ENCODE measurements around the gene EMX1.

The EMX1 gene

DNA sequence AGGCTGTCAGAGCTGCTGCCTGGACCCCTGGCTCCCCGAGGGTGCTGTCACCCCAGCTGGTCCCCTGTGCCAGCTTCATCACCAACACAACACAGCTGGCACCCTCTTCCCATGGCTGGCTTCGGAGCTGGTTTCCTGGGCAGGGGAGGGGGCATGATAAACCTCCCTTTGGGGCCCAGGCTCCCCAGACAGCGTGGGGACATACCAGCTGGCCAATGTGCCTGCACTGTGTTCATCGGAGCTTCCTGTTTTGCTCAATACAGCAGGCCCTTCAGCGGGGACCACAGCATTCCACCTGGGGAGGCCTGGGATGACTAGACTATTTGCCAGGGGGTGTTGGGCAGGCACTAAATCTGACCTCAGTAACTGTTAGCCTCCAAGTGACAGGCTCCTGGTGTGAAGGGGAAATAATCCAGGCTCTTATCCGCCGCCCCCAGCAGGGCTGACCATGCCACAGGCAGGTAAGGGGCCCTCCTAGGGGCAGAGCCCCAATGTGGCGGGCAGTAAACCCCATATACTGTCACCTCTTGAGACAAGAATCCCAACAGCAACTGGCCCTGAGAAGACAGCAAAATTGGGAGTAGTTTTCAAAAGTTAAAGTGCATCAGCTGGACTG is 44.6 kb downstream of the EMX1 start:
- DNase-seq (no peak), ATAC-seq (no peak)
- Mint-ChIP-seq H3K27ac (no peak overlapping the region), H3K9me3 (no peaks in the 10 kb centered on the region), H3K36me3 (ENCODE audit: low read depth) (no peaks in the 10 kb centered on the region), H3K27me3 (no peaks in the 10 kb centered on the region), H3K4me1 (no peaks in the 10 kb centered on the region), H3K4me3 (no peak overlapping the region)

DNA sequence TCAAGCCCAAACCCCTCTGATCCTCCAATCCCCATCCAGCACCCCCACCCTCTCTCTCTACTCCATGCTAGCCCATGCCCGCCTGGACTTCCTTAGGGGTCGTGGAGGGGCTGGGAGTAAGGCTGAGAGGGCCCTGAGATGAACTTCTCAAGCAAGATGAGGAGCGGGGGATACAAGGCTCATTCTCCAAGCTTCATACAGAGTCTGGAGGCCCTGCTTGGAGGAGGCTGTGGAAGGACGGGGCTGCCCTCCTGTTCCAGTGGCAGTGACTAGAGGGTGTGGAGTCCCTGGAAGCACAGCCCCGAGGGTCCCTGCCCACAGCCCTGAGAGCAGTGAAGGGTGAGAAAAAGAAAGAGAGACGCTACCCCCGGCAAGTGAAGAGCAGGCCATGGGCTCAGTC is 45.6 kb downstream of the EMX1 start:
- H3K9me3 Mint-ChIP-seq = no peaks in the 10 kb centered on the region
- H3K36me3 Mint-ChIP-seq (ENCODE audit: low read depth) = no peaks in the 10 kb centered on the region
- ATAC-seq = no peak

DNA sequence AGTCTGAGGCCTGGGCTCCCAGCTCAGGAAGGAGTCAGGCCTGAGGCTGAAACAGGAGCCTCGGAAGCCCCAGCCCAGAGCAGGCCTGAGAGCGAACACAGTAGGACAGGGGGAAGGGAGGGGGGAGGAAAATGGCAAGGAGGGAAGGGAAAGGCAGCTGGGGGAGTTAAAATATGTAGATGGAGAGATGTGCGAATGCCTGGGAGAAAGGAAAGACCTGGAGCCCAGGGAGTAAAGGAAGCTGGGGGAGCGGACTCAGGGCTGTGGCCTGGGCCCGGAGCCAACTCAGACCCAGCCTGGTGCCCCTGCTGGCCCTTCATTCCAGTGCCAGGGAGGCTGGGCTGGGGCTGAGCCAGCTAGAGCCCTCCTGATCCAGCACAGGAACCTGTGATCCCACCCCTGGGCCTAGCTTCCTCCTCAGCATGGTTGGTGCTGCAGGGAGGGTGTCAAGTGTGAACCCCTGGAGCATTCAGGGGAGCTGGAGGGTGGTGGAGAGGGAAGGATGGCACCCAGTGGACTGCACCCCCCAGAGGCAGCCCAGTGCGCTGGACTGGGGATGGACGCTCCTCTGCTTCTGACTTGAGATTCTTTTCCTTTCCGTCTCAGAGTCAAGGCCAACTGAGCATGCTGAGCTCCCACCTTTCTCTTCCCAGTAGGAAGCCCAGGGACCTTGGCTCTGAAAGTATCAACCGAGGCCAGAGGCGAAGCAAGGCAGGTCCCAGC is 46.3 kb downstream of the EMX1 start:
- no peaks in the 10 kb centered on the region for H3K27me3 Mint-ChIP-seq
- H3K36me3 Mint-ChIP-seq (ENCODE audit: low read depth) = no peaks in the 10 kb centered on the region
- ATAC-seq (no peak), DNase-seq (no peak)
- no peak overlapping the region for H3K27ac Mint-ChIP-seq
- no peak overlapping the region for H3K4me3 Mint-ChIP-seq
- no peaks in the 10 kb centered on the region for H3K4me1 Mint-ChIP-seq
- H3K9me3 Mint-ChIP-seq = no peaks in the 10 kb centered on the region

More for the DNA sequence above, 45.6 kb downstream of the EMX1 start:
- no peaks in the 10 kb centered on the region for H3K27me3 Mint-ChIP-seq
- H3K4me1 Mint-ChIP-seq = no peaks in the 10 kb centered on the region
- no peak overlapping the region for H3K4me3 Mint-ChIP-seq
- no peak for DNase-seq
- H3K27ac Mint-ChIP-seq = no peak overlapping the region

DNA sequence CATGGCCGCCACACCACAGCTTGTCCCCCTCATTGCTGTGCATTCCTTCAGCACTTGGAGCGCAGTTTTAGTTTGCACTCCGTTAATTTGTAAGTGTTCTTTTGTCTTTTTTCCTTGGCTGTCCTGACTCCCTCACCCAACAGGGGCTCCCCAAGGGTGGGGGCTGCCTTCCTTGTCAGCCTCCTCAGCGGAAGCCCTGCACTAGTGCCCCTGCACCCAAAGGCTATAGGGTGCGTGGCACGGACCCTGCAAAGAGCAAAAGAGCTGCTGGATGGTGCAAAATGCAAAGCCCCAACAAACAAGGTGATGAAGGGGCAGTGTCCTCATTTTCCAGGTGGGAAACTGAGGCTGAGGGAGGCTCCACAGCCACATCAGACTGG is 46.8 kb downstream of the EMX1 start:
- ATAC-seq (no peak), DNase-seq (no peak)
- H3K9me3 Mint-ChIP-seq = no peaks in the 10 kb centered on the region
- no peaks in the 10 kb centered on the region for H3K36me3 Mint-ChIP-seq (ENCODE audit: low read depth)
- no peak overlapping the region for H3K27ac Mint-ChIP-seq
- no peaks in the 10 kb centered on the region for H3K4me1 Mint-ChIP-seq
- no peaks in the 10 kb centered on the region for H3K27me3 Mint-ChIP-seq
- no peak overlapping the region for H3K4me3 Mint-ChIP-seq

DNA sequence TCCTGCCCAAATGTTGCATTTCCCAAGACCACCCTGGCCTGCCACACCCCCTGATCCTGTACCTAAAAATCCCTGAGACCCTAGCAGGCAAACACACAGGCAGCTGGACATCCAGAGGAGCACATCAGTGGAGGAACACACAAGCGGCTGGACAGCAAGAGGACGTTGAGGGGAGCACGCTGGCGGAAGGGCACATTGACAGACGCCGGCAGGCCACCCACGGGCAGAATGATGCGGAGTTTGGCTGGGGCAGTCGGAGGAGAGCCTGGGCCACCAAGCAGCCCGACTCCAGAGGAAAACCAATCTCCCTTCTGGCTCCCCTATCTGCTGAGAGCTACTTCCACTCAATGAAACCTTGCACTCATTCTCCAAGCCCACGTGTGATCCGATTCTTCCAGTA is 47.7 kb downstream of the EMX1 start:
- H3K4me3 Mint-ChIP-seq = no peak overlapping the region
- DNase-seq (no peak), ATAC-seq (no peak)
- H3K36me3 Mint-ChIP-seq (ENCODE audit: low read depth) = no peaks in the 10 kb centered on the region
- H3K27me3 Mint-ChIP-seq = no peaks in the 10 kb centered on the region
- no peak overlapping the region for H3K27ac Mint-ChIP-seq
- no peaks in the 10 kb centered on the region for H3K9me3 Mint-ChIP-seq
- H3K4me1 Mint-ChIP-seq = no peaks in the 10 kb centered on the region

DNA sequence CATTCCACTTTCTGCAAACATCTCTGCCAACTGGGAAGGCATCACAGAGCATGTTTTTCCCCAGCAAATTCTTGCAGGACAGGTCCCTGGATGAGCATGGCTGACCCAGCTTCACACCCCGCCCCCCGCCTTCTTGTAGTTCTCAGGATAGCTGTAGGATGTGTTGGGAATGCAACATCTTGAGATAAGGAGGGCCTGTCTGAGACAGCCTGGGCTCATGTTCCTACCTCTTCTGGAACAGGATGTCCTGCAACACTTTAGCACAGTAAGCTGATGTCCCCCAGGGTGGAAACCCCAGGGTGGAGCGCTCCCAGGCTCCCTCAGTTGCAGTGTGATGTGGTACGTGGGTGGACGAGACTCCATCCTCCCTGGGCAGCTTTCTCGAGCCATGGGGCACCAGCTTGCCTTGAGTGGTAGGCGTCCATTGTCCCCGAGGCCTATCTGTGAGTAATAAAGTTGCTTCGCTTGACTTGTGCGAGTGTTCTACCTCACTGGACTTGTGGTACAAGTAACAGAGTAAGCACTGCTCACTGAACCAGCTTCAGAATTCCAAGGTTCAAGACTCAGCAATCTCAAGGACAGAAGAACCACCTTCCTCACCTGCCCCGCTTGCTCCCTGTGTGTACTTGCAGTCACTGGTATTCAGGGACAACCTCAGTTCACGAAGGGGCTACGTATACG is 48.6 kb downstream of the EMX1 start:
- ATAC-seq = no peak
- H3K9me3 Mint-ChIP-seq = no peaks in the 10 kb centered on the region
- H3K27me3 Mint-ChIP-seq = no peaks in the 10 kb centered on the region
- H3K4me1 Mint-ChIP-seq = no peaks in the 10 kb centered on the region
- H3K4me3 Mint-ChIP-seq = no peak overlapping the region
- H3K36me3 Mint-ChIP-seq (ENCODE audit: low read depth) = no peaks in the 10 kb centered on the region
- no peak overlapping the region for H3K27ac Mint-ChIP-seq
- no peak for DNase-seq

DNA sequence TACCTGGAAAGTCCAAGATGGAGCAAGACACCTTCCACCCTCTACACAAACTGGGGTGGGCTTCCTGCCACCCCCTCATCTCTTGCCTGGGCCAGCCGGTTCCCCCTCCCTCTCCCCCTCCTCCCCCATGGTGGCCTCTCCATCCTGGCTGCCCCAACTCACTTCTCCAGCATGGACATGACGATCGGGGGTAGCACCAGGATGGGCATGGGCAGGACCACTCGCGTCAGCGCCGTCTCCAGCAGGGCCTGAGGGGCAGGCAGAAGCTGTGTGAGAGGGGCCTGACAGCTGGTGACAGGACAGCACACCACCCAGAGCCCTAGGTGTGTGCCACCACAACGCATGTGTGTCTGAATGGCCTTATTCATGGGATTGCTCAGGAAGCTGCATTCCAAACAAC is 51.0 kb downstream of the EMX1 start:
- no peak for ATAC-seq

DNA sequence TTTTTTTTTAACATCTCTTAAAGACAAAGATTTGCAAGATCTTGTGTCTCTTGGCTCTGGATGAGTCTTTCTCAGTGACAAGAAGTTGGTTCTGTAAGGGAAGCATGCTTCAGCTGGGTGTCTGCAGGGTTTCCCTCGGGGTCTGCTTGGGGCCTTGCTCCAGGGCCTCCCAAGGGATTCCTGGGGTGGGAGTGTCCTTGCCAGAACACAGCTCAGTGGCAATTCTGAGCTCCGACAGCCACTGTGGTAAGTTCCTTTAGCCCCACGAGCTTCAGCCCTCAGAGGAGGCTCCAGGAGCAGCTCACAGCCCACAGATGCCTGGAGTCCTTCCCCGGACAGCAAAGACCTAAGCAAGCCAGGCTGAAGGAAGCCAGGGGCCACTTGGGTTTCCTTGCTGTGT is 52.4 kb downstream of the EMX1 start:
- no peaks in the 10 kb centered on the region for H3K27me3 Mint-ChIP-seq
- H3K9me3 Mint-ChIP-seq = no peaks in the 10 kb centered on the region
- H3K4me3 Mint-ChIP-seq = no peak overlapping the region
- no peak overlapping the region for H3K27ac Mint-ChIP-seq
- DNase-seq (no peak), ATAC-seq (no peak)
- no peaks in the 10 kb centered on the region for H3K36me3 Mint-ChIP-seq (ENCODE audit: low read depth)
- no peaks in the 10 kb centered on the region for H3K4me1 Mint-ChIP-seq

More for the DNA sequence above, 51.0 kb downstream of the EMX1 start:
- H3K4me3 Mint-ChIP-seq = no peak overlapping the region
- H3K27ac Mint-ChIP-seq = no peak overlapping the region
- no peak for DNase-seq
- H3K27me3 Mint-ChIP-seq = no peaks in the 10 kb centered on the region
- no peaks in the 10 kb centered on the region for H3K4me1 Mint-ChIP-seq
- no peaks in the 10 kb centered on the region for H3K9me3 Mint-ChIP-seq
- no peaks in the 10 kb centered on the region for H3K36me3 Mint-ChIP-seq (ENCODE audit: low read depth)

DNA sequence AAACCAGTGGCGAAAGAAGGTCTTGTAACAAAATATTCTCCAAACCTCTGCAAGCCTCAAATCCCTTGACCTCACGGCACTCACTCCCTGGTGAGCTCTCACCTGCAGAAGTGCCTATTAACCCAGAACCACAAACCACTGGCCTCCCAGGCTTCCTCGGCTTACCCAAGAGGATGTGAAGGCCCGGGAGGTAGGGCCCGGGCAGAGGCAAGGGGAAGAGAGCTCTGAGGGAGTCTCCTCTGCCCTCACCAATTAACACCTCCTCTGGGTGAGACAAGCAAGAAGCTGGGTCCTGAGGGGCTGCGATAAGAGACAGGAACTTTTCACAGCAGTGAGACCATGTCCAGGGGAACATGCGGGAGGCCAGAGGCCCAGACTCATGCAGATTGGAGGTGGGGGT is 53.7 kb downstream of the EMX1 start:
- Mint-ChIP-seq H3K4me3 (no peak overlapping the region), H3K36me3 (ENCODE audit: low read depth) (no peaks in the 10 kb centered on the region), H3K4me1 (no peaks in the 10 kb centered on the region), H3K27ac (no peak overlapping the region), H3K9me3 (no peaks in the 10 kb centered on the region), H3K27me3 (no peaks in the 10 kb centered on the region)
- DNase-seq (no peak), ATAC-seq (no peak)

DNA sequence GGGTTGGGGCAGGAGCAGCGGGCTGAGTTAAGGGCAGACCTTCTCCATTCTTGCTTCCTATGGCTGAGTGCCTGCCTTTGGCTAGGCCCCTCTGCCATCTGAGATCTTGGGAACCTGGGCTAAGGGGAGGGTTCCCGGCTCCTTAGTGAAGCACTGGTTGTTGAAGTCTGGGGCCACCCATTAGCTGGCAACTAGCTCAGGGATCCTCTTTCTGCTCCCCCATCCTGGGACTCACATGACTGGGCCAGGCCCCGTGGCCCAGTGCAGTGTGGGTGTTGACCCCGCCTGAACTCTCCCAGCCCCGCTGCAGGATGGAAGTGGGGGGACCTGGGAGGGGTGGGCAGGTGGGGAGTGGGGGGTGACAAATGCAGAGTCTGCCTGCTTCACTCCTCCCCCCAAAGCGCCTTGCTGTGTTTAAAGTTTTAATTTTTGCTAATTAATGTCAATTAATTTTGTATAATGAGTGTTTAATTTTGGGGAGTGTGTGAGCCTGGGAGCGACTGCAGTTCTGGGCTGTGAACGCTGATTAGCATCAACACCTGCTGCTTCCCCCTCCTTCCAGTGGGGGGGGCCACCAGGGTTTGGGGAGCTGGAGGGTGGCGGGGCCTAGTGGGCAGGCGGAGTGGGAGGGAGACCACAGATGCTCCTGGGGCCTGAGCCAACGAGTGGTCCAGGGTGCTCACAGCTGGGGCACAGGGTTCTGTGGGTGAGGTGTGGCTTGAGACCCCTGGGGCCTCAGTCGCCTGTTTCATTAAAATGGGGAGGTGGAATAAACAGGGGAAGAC is 55.2 kb downstream of the EMX1 start:
- H3K4me3 Mint-ChIP-seq = no peak overlapping the region
- no peaks in the 10 kb centered on the region for H3K9me3 Mint-ChIP-seq
- H3K27ac Mint-ChIP-seq = no peak overlapping the region
- H3K27me3 Mint-ChIP-seq = no peaks in the 10 kb centered on the region
- ATAC-seq = no peak
- H3K4me1 Mint-ChIP-seq = no peaks in the 10 kb centered on the region
- H3K36me3 Mint-ChIP-seq (ENCODE audit: low read depth) = no peaks in the 10 kb centered on the region
- no peak for DNase-seq

DNA sequence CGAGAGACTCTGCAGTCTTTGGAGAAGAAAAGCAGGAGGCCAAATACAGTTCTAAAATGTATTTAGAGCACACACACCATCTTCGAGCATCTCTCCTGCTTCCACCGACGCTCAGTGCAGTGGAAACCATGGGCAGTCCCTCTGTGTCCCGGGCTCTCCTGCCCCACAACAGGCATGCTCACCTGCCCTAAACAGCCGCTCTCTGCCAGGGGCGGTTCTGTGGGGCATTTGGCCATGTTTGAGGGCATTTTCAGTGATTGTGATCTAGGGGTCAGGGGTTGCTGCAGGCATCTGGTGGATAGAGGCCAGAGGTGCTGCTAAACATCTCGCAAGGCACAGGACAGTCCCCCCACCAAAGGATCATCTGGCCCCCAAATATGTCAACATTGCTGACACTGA is 55.8 kb downstream of the EMX1 start:
- Mint-ChIP-seq H3K9me3 (no peaks in the 10 kb centered on the region), H3K27me3 (no peaks in the 10 kb centered on the region), H3K27ac (no peak overlapping the region), H3K4me1 (no peaks in the 10 kb centered on the region), H3K4me3 (no peak overlapping the region), H3K36me3 (ENCODE audit: low read depth) (no peaks in the 10 kb centered on the region)
- DNase-seq = no peak
- no peak for ATAC-seq

DNA sequence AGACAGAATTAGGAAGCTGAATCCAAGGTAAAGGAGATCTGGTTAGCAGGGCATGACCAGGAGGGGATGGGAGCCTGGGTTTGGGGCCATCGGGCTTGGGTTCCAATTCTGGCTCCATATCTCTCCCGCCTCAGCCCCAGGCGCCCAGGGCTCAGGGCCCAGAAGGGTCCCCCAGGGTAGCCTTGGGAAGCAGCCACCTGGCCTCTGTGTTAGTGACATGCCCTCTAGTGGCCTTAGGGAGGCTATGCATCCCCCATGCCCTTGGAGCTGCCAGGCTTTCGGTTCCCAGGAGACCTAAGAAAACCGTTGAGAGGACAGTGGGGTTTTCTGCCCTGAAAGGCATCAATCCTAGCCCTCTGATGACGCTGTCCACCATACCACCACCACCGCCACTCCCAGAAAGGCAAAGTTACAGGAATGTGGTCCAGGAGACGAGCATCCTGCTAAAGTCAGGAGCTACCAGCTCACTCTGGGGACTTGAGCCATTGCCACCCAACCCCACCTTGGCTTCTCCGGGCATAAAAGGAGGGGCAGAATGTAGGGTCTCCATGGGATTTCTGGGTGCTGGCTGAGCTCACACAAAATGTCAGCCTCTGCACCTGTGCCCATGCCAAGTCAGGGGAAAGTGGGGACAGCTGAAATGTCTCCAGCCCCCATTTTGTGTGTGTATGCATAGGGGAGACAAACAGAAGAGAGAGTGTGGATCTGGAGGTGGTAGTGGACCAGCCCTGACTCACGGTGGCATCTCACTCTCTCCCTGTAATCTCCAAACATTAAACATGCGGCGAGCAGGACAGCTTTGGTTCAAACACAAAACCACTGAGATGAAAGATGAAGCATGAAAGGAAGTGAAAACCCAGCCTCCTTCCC is 56.5 kb downstream of the EMX1 start:
- peak; percentile 36 for DNase-seq
- no peaks in the 10 kb centered on the region for H3K36me3 Mint-ChIP-seq (ENCODE audit: low read depth)

DNA sequence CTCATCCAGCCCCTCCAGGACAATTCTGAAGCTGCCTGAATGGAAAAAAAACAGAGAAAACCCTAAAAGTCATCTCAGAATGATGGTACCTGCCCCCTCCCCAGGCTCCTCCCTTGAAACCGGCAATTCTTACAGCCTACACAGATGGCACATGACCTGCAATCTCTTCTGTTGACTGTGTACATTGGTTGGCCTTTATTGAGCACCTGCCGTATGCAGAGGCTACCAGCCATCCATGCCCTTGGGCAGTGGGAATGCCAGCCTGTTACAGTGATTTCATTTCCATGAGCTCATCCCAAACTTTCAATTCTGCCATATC is 57.1 kb downstream of the EMX1 start:
- ATAC-seq (no peak), DNase-seq (no peak)
- no peaks in the 10 kb centered on the region for H3K4me1 Mint-ChIP-seq
- no peak overlapping the region for H3K27ac Mint-ChIP-seq
- no peaks in the 10 kb centered on the region for H3K27me3 Mint-ChIP-seq
- H3K4me3 Mint-ChIP-seq = no peak overlapping the region
- H3K9me3 Mint-ChIP-seq = no peaks in the 10 kb centered on the region
- no peaks in the 10 kb centered on the region for H3K36me3 Mint-ChIP-seq (ENCODE audit: low read depth)

More for the DNA sequence above, 56.5 kb downstream of the EMX1 start:
- Mint-ChIP-seq H3K27ac (no peak overlapping the region), H3K4me1 (no peaks in the 10 kb centered on the region), H3K9me3 (no peaks in the 10 kb centered on the region), H3K27me3 (no peaks in the 10 kb centered on the region), H3K4me3 (no peak overlapping the region)
- peak; percentile 74 for ATAC-seq

DNA sequence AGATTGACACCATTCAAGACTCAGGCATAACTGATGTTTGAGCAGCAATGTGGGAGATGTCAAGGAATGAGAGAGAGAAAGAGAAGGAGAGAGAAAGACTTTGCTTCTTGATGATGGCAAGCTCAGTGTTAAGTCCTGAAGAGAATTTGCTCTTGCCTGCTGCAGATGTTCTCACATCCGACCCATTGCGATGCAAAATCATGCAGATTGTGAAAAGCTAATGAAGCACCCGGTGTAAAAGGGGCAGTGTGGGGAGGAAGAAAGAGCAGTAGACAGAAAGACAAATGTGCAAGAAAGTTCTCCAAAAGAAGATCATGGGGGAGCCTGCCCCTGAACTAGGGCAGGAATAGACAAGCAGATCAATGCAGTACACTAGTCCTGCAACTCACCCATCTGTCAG is 57.7 kb downstream of the EMX1 start:
- no peak for ATAC-seq
- H3K27me3 Mint-ChIP-seq = no peaks in the 10 kb centered on the region
- no peaks in the 10 kb centered on the region for H3K9me3 Mint-ChIP-seq
- H3K27ac Mint-ChIP-seq = no peak overlapping the region
- no peak for DNase-seq
- H3K36me3 Mint-ChIP-seq (ENCODE audit: low read depth) = no peaks in the 10 kb centered on the region
- H3K4me1 Mint-ChIP-seq = no peaks in the 10 kb centered on the region
- H3K4me3 Mint-ChIP-seq = no peak overlapping the region
